ENCODE results near the gene CALR3.
"Not testable (repeated sequence)": the region's sequence is repeated elsewhere in the genome, so short reads cannot be mapped to it uniquely, and the experiment has no call there.

The CALR3 gene

GRCh38 chr19:16524991-16525734, 29.2 kb upstream of the CALR3 start:
- DNase-seq = no peak

GRCh38 chr19:16522559-16523377, 26.8 kb upstream of the CALR3 start:
- no peak for DNase-seq

GRCh38 chr19:16521715-16522289, 25.8 kb upstream of the CALR3 start:
- no peak for DNase-seq

GRCh38 chr19:16520986-16521624, 25.1 kb upstream of the CALR3 start:
- no peak for DNase-seq

GRCh38 chr19:16520074-16520973, 24.4 kb upstream of the CALR3 start:
- no peak for DNase-seq

GRCh38 chr19:16519230-16519687, 23.3 kb upstream of the CALR3 start:
- DNase-seq = no peak

- DNase-seq = no peak
Measured at GRCh38 chr19:16518483-16519229, 22.7 kb upstream of the CALR3 start.

GRCh38 chr19:16518061-16518460, 22.1 kb upstream of the CALR3 start:
- DNase-seq = no peak

GRCh38 chr19:16516923-16517610, 21.1 kb upstream of the CALR3 start:
- no peak for DNase-seq

- DNase-seq = no peak
Measured at GRCh38 chr19:16516381-16516780, 20.4 kb upstream of the CALR3 start.

GRCh38 chr19:16514383-16515019, 18.5 kb upstream of the CALR3 start:
- DNase-seq = no peak

- not testable (repeated sequence) for DNase-seq
Measured at GRCh38 chr19:16512611-16513010, 16.6 kb upstream of the CALR3 start.

GRCh38 chr19:16509141-16510061, 13.4 kb upstream of the CALR3 start:
- no peak for DNase-seq

- no peak for DNase-seq
Measured at GRCh38 chr19:16508546-16508945, 12.6 kb upstream of the CALR3 start.

GRCh38 chr19:16506961-16507360, 11.0 kb upstream of the CALR3 start:
- DNase-seq = no peak

GRCh38 chr19:16506161-16506560, 10.2 kb upstream of the CALR3 start:
- not testable (repeated sequence) for DNase-seq

GRCh38 chr19:16504271-16504670, 8.3 kb upstream of the CALR3 start:
- no peak for DNase-seq

GRCh38 chr19:16497837-16498236, 1.9 kb upstream of the CALR3 start:
- DNase-seq = no peak

GRCh38 chr19:16497042-16497441, 1.1 kb upstream of the CALR3 start:
- DNase-seq = no peak

Measured in activated CD4-positive, alpha-beta T cell treated with anti-CD3 and anti-CD28 coated beads for 4 hours (primary cell).